ENCODE measurements around the gene ZNF362.
"Not testable (repeated sequence)": the region's sequence is repeated elsewhere in the genome, so short reads cannot be mapped to it uniquely, and the experiment has no call there.

Gene ZNF362

GRCh38 chr1:33288976-33289857 lies 32.9 kb downstream of the ZNF362 start:
- no peak for DNase-seq

GRCh38 chr1:33289858-33290154 lies 33.5 kb downstream of the ZNF362 start:
- no peak for DNase-seq

- not testable (repeated sequence) for DNase-seq
Measured at GRCh38 chr1:33290615-33291014, 34.3 kb downstream of the ZNF362 start.

- DNase-seq: no peak
Measured at GRCh38 chr1:33292726-33293340, 36.5 kb downstream of the ZNF362 start.

- DNase-seq: no peak
Measured at GRCh38 chr1:33294071-33295010, 38.0 kb downstream of the ZNF362 start.

- no peak for DNase-seq
Measured at GRCh38 chr1:33295023-33295422, 38.7 kb downstream of the ZNF362 start.

- DNase-seq: peak; percentile 60 to 80 (median 72)
Measured at GRCh38 chr1:33295450-33296081, 39.3 kb downstream of the ZNF362 start.

GRCh38 chr1:33296082-33296458 lies 39.8 kb downstream of the ZNF362 start:
- DNase-seq: no peak

- no peak for DNase-seq
Measured at GRCh38 chr1:33296824-33297223, 40.5 kb downstream of the ZNF362 start.

- DNase-seq: no peak
Measured at GRCh38 chr1:33297911-33298622, 41.8 kb downstream of the ZNF362 start.

GRCh38 chr1:33298623-33299277 lies 42.5 kb downstream of the ZNF362 start:
- peak in 3 of 5 donors; percentile 18 to 50 (median 43) for DNase-seq

- DNase-seq: no peak
Measured at GRCh38 chr1:33299461-33300155, 43.3 kb downstream of the ZNF362 start.

GRCh38 chr1:33300673-33301072 lies 44.4 kb downstream of the ZNF362 start:
- no peak for DNase-seq

- DNase-seq: no peak
Measured at GRCh38 chr1:33301273-33301984, 45.1 kb downstream of the ZNF362 start.

- peak in 1 of 5 donors; percentile 54 for DNase-seq
Measured at GRCh38 chr1:33302325-33302724, 46.0 kb downstream of the ZNF362 start.

- DNase-seq: no peak
Measured at GRCh38 chr1:33305016-33305415, 48.7 kb downstream of the ZNF362 start.

GRCh38 chr1:33305816-33306652 lies 49.7 kb downstream of the ZNF362 start:
- DNase-seq: no peak

- DNase-seq: no peak
Measured at GRCh38 chr1:33306653-33307493, 50.6 kb downstream of the ZNF362 start.

All from T-helper 1 cell (primary cell).